GM19468 (cell line): ENCODE data around the gene NRROS.

Experiments
- ATAC-seq: cut with Tn5 transposase; IDR thresholded peaks from one replicate; pipeline ENCODE4 v1.9.1; 2021; ENCODE audit warnings: mild to moderate bottlenecking, moderate library complexity, moderate number of reproducible peaks; ENCODE audit not compliant: unreplicated experiment; ENCODE audit errors: extremely low read depth

NRROS gene

GRCh38 chr3:196673632-196674031 lies 34.1 kb downstream of the NRROS start:
- no peak for ATAC-seq

DNA sequence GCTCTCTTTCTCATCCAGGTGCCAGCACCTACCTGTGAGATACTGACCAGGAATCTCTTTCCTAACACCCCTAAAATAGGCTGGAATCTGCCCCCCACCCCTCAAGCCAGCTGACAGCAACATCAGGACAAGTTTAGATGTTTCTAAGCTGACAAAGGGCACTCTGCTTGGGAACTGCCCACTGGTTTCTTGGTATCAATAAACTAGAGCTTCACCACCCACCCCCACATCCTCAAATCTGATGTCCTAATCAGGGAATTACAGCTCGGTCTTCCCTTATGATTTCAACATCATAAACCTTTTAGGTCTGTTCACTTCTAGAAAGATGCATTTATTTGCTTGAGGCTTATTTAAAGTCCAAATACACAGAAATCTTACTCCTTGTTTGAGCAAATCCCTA lies 37.9 kb downstream of the NRROS start:
- ATAC-seq: no peak

GRCh38 chr3:196677931-196678330 lies 38.4 kb downstream of the NRROS start:
- ATAC-seq: no peak

- no peak for ATAC-seq
These were observed 45.3 kb downstream of the NRROS start for GRCh38 chr3:196684548-196685407.

- ATAC-seq: no peak
These were observed 46.9 kb downstream of the NRROS start for GRCh38 chr3:196686436-196686835.

- no peak for ATAC-seq
These were observed 48.9 kb downstream of the NRROS start for GRCh38 chr3:196688349-196688748.

DNA sequence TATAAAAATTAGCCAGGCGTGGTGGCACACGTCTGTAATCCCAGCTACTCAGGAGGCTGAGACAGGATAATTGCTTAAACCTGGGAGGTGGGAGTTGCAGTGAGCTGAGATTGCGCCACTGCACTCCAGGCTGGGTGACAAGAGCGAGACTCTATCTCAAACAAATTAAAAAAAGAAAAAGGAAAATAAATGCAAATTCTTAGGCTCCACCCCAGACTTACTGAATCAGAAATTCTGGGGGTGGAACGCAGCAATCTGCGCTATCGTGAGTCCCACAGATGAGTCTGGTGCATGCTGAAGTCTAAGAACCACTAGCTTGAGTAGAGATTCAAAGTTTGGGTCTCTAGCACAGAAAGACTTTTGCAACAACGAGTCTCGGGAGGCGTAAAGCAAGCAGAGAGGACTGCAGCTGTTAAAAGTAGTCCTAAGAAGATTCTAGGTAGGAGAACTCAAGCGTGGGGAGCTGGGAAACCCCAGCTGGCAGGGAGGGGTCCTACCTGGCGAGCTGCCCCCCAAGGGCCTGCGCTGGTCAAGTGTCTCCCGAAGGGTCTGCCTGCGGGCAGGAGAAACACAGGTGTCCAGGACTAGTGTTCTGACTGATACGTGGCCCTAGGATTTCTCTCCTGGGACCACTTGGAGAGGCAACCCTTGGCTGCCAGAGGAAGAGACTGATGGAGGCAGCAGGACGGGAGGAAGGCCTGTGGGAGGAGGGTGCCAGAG lies 50.6 kb downstream of the NRROS start:
- no peak for ATAC-seq

- ATAC-seq: no peak
These were observed 51.9 kb downstream of the NRROS start for GRCh38 chr3:196691386-196691785.

GRCh38 chr3:196694202-196694638 lies 54.7 kb downstream of the NRROS start:
- no peak for ATAC-seq

GRCh38 chr3:196694941-196695848 lies 55.7 kb downstream of the NRROS start:
- no peak for ATAC-seq

- ATAC-seq: no peak
These were observed 56.3 kb downstream of the NRROS start for GRCh38 chr3:196695849-196696226.

GRCh38 chr3:196697270-196697669 lies 57.8 kb downstream of the NRROS start:
- ATAC-seq: no peak

DNA sequence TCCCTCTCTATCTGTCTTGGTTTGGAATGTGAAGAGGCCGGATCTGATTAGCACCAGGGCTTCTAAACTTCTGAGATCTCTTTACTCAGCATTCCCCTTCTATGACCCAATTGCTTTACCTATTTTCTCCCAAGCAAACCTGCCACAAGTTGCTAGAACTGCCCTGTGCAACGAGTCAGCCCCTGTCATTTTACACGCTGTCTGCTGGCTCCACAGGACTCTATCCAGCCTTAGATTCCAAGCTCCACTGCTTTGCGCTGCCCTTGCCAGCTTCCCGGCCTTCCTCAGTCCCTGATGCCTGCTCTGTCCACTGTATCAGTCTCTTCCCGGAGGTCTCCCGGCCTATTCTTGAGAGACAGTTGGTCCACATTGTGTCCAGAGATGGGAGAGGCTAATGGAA lies 60.3 kb downstream of the NRROS start:
- ATAC-seq: no peak

DNA sequence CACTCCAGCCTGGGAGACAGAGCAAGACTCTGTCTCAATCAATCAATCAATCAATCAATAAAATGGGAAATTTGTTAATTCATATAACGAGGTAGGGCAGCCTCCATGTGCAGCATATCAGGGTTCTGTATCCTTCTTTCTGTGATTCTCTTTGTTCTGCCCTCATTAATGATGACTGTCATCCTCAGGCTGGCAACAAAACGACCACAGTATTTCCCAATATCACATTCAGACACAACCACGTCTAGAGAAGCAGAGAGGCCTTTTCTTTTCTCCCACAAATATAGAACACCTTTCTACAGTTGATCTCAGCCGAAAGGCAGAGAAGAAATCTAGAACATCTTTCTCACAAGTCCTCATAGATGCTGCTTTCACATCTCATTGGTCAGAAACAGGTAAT lies 61.3 kb downstream of the NRROS start:
- ATAC-seq: no peak

- ATAC-seq: no peak
These were observed 66.8 kb downstream of the NRROS start for GRCh38 chr3:196706327-196706726.

- no peak for ATAC-seq
These were observed 67.2 kb downstream of the NRROS start for GRCh38 chr3:196706731-196707130.

GRCh38 chr3:196707566-196707965 lies 68.1 kb downstream of the NRROS start:
- ATAC-seq: no peak

DNA sequence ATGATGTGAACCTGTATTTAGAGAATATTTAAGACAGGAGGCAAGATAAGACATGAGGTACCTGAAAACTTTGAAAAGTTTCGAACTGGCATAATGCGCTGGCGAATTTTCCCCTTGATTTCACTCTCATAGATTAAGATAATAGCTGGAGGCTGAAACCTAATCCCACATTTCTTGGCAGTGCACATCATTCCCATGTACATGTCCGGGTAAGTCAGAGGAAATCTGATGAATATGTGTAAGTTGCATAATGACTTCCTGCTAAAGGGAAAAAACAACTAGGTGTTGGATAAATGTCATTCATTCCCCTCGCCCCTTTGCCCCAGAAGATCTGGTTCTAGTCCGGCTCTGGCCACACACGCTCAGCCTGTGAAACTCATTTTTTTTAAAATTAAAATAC lies 69.0 kb downstream of the NRROS start:
- no peak for ATAC-seq
